Parathyroid adenoma (tissue), 2 donors: Measurements from ENCODE around the gene TTC29.
"Not testable (repeated sequence)": the region's sequence is repeated elsewhere in the genome, so short reads cannot be mapped to it uniquely, and the experiment has no call there.

Experiments used
- H2AFZ ChIP-seq: fragments of 300-600 bp; sonication (generic); one replicate; pipeline ENCODE4 v1.7.0; 2017; ENCODE audit warnings: antibody characterized with exemption, mild to moderate bottlenecking
- H3K27ac ChIP-seq: fragments of 300-600 bp; sonication (generic); one replicate; pipeline ENCODE4 v1.7.0; 2017
- H3K27me3 ChIP-seq: fragments of 300-600 bp; sonication (generic); one replicate; pipeline ENCODE4 v1.7.0; 2017; ENCODE audit warnings: low read length; ENCODE audit not compliant: control insufficient read depth, insufficient read depth
- H3K36me3 ChIP-seq: fragments of 300-600 bp; sonication (generic); one replicate; pipeline ENCODE4 v1.7.0; 2017; ENCODE audit warnings: low read length; ENCODE audit not compliant: control insufficient read depth, insufficient read depth
- H3K4me1 ChIP-seq: fragments of 300-600 bp; sonication (generic); one replicate; pipeline ENCODE4 v1.7.0; 2017; ENCODE audit warnings: control low read depth
- H3K4me2 ChIP-seq: fragments of 300-600 bp; sonication (generic); one replicate; pipeline ENCODE4 v1.7.0; 2017; ENCODE audit warnings: low read length
- H3K4me3 ChIP-seq: fragments of 300-600 bp; sonication (generic); one replicate; pipeline ENCODE4 v1.7.0; 2017; ENCODE audit warnings: low read depth, low read length
- H3K79me2 ChIP-seq: fragments of 300-600 bp; sonication (generic); one replicate; pipeline ENCODE4 v1.7.0; 2017; ENCODE audit warnings: control low read depth
- H3K9ac ChIP-seq: fragments of 300-600 bp; sonication (generic); one replicate; pipeline ENCODE4 v1.7.0; 2017; ENCODE audit warnings: mild to moderate bottlenecking
- H3K9me3 ChIP-seq: fragments of 300-600 bp; sonication (generic); one replicate; pipeline ENCODE4 v1.7.0; 2017; ENCODE audit warnings: low read length; ENCODE audit not compliant: control insufficient read depth
- TF ChIP-seq, protein P1 (sequence below): fragments of 300-600 bp; sonication (generic); IDR thresholded peaks from one replicate; pipeline ENCODE4 v1.7.0; 2017; ENCODE audit warnings: antibody characterized with exemption, mild to moderate bottlenecking
- donor health status: primary hyperparathyroidism.

TTC29 gene

DNA sequence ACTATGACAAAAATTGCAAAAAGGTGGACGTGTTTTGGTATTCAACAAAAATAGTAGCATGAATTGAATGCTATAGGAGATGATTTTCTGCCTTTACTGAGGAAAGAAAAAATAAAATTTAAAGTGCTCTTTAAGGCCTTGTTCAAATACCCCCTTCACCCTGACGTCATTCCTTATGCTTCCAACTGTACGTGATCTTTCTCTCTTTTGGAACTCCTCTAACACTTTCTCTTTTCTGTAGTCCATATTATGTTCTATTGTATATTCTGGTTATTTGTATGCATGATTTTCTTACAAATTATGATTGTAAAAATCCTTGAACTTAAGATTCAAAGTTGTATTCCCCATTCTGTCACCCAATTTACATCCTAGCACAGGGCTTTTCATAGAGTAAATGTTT, 206.5 kb downstream of the TTC29 start:
- no peak overlapping the region for H3K27ac ChIP-seq
- H3K36me3 ChIP-seq = no peaks in the 10 kb centered on the region
- H3K79me2 ChIP-seq = no peaks in the 10 kb centered on the region
- no peak overlapping the region for H3K4me2 ChIP-seq
- no peaks in the 10 kb centered on the region for H3K27me3 ChIP-seq
- no peaks in the 10 kb centered on the region for H3K4me1 ChIP-seq
- H3K9ac ChIP-seq = no peak overlapping the region
- no peaks in the 10 kb centered on the region for H3K9me3 ChIP-seq
- TF ChIP-seq, protein P1, sequence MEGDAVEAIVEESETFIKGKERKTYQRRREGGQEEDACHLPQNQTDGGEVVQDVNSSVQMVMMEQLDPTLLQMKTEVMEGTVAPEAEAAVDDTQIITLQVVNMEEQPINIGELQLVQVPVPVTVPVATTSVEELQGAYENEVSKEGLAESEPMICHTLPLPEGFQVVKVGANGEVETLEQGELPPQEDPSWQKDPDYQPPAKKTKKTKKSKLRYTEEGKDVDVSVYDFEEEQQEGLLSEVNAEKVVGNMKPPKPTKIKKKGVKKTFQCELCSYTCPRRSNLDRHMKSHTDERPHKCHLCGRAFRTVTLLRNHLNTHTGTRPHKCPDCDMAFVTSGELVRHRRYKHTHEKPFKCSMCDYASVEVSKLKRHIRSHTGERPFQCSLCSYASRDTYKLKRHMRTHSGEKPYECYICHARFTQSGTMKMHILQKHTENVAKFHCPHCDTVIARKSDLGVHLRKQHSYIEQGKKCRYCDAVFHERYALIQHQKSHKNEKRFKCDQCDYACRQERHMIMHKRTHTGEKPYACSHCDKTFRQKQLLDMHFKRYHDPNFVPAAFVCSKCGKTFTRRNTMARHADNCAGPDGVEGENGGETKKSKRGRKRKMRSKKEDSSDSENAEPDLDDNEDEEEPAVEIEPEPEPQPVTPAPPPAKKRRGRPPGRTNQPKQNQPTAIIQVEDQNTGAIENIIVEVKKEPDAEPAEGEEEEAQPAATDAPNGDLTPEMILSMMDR = no peak
- H2AFZ ChIP-seq = no peak overlapping the region
- H3K4me3 ChIP-seq = no peak overlapping the region

DNA sequence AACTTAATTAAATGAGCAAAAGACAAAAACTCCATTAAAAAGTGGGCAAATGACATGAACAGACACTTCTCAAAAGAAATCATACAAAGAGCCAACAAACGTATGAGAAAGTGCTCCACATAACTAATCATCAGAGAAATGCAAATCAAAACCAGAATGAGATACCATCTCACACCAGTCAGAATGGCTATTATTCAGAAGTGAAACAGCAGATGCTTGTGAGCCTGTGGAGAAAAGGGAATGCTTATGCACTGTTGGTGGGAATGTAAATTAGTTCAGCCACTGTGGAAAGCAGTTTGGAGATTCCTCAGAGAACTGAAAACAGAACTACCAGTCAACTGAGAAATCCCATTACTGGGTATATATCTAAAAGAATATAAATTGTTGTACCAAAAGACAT, 222.1 kb downstream of the TTC29 start:
- H3K4me2 ChIP-seq, H3K79me2 ChIP-seq, H3K4me3 ChIP-seq: not testable (repeated sequence)

DNA sequence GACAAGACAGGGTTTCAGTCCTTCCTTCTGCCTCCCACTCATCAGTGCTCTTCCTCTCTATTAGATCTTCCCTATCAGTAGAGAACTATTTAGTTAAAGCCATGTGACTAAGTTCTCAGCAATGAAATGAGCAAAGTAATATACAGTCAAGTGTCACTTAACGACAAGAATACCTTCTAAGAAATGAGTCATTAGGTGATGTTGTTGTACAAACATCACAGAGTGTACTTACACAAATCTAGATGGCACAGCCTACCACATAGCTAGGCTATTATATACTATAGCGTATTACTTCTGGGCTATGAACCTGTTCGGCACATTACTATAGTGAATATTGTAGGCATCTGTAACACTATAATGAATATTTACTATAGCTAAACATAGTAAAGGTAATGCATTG, 235.7 kb downstream of the TTC29 start:
- Histone ChIP-seq H3K27ac (no peak overlapping the region), H3K4me2 (no peak overlapping the region), H3K36me3 (no peaks in the 10 kb centered on the region), H3K27me3 (no peaks in the 10 kb centered on the region), H2AFZ (no peak overlapping the region), H3K9me3 (no peaks in the 10 kb centered on the region), H3K4me1 (no peaks in the 10 kb centered on the region), H3K9ac (no peak overlapping the region), H3K79me2 (no peaks in the 10 kb centered on the region), H3K4me3 (no peak overlapping the region)
- TF ChIP-seq, protein P1 = no peak

More for the DNA sequence above, 222.1 kb downstream of the TTC29 start:
- not testable (repeated sequence) for H3K27me3 ChIP-seq, H3K27ac ChIP-seq, H3K4me1 ChIP-seq, H3K36me3 ChIP-seq, H3K9ac ChIP-seq, H2AFZ ChIP-seq, H3K9me3 ChIP-seq

DNA sequence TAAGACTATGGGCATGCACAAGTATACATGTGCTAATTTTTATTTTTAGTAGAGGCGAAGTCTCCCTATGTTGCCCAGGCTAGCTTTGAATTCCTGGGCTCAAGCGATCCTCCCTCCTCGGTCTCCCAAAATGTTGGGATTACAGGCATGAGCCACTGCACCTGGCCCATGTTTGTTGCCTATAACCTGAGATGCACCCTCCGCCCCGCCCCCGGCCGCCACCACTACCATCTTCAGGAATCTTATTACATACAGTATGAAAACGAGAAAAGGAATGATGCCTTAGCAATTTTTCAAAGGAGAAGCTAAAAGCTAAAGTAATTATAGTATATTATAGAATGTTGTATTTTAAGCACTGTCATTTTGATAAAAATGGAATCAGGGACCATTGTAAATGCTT, 245.8 kb downstream of the TTC29 start:
- no peak overlapping the region for H3K4me3 ChIP-seq
- no peak overlapping the region for H3K27ac ChIP-seq
- H3K27me3 ChIP-seq = no peaks in the 10 kb centered on the region
- peaks cover 2% of the 10 kb centered on the region for H3K9me3 ChIP-seq
- TF ChIP-seq, protein P1 = no peak
- H3K9ac ChIP-seq = no peak overlapping the region
- H3K36me3 ChIP-seq = no peaks in the 10 kb centered on the region
- no peaks in the 10 kb centered on the region for H3K79me2 ChIP-seq
- no peak overlapping the region for H2AFZ ChIP-seq
- H3K4me1 ChIP-seq = no peaks in the 10 kb centered on the region
- H3K4me2 ChIP-seq = no peak overlapping the region

- H3K79me2 ChIP-seq = no peaks in the 10 kb centered on the region
- TF ChIP-seq, protein P1 = no peak
- H3K9ac ChIP-seq = no peak overlapping the region
- no peak overlapping the region for H3K27ac ChIP-seq
- no peaks in the 10 kb centered on the region for H3K27me3 ChIP-seq
- H2AFZ ChIP-seq = no peak overlapping the region
- no peaks in the 10 kb centered on the region for H3K36me3 ChIP-seq
- no peaks in the 10 kb centered on the region for H3K4me1 ChIP-seq
- H3K4me3 ChIP-seq = no peak overlapping the region
- no peaks in the 10 kb centered on the region for H3K9me3 ChIP-seq
- no peak overlapping the region for H3K4me2 ChIP-seq
These were observed 270.7 kb downstream of the TTC29 start for GRCh38 chr4:146674829-146675570.

DNA sequence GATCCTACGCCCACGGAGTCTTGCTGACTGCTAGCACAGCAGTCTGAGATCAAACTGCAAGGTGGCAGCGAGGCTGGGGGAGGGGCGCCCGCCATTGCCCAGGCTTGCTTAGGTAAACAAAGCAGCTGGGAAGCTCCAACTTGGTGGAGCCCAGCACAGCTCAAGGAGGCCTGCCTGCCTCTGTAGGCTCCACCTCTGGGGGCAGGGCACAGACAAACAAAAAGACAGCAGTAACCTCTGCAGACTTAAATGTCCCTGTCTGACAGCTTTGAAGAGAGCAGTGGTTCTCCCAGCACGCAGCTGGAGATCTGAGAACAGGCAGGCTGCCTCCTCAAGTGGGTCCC, 281.7 kb downstream of the TTC29 start:
- not testable (repeated sequence) for H3K36me3 ChIP-seq, H3K27me3 ChIP-seq, H2AFZ ChIP-seq, H3K4me2 ChIP-seq, H3K27ac ChIP-seq, H3K4me1 ChIP-seq, H3K4me3 ChIP-seq, H3K79me2 ChIP-seq, H3K9me3 ChIP-seq, H3K9ac ChIP-seq
